GM18511 (cell line): ENCODE data around the gene APOL6.

Source experiments
- ATAC-seq: cut with Tn5 transposase; IDR thresholded peaks from one replicate; pipeline ENCODE4 v1.9.1; 2021; ENCODE audit warnings: mild to moderate bottlenecking, moderate library complexity; ENCODE audit not compliant: unreplicated experiment

The APOL6 gene

DNA sequence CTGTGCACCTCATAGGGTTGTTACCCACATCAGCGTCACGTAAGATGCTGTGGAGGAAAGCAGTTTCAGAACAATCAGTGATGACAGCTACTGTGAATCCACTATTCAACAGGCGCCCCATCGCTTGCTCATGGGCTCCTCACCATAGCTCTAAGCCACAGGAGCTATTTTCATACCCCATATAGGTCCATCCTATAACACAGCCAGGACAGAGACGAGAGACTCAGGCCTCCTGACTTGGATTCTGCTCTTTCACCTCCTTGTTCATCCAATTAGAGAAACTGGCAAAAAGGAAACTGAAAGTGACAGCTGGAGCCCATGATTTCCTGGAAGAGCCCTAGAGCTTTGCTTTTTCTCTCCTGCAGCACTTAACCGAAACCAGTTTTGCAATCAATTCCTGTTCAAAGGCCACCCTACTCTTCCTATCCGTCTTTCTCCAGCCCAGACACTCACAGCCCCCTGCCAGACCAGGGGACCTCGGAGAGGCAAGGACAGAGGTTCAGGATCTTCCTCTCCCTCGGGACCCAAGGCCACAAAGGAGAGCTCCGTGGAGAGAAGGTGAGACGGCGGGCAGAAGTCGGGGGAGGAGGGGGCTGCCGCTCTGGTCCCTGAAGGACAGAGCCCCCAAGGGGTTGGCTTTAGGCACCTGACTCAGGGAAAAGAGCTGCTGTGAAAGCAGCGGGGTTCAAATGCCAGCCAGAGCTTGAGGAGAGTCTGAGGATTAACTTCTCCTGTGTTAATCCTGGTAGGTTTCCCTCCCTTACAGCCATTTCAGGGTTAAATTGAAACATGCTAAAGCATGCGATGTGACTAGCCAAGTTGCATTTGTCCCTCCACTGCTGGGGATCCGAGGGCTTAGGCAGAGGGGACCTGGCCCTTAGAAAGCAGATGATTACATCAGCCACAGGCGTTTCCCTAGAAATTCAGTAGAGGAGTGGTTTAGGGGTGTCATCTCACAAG, at the start of gene APOL6:
Gene APOL6 (plus strand): TSS at position 381 of the 960 bp plus-strand sequence. CDS start 7,980 bp downstream, outside the sequence.
- ATAC-seq, result peak; percentile 59

- ATAC-seq, result no peak
Observed at GRCh38 chr22:35599364-35599763, 48.9 kb upstream of the APOL6 start.

DNA sequence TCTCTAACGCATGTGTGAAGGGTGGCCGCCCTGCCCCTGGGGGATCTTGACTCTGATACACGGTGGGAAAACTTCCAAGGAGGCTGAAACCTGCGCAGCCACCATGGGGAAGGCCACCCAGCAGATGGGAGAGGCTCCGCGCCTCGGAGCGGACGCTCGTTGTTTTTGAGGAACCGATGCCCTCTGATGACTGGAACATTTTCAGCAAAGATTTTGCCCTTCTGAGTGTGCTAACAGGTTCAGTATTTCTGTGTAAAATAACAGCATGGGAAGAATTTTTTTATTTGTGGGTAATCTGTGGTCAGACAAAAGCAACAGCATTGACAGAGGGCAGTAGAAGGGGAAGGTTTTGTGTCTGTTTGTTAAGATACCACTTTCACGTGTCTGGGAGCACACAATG, 47.8 kb upstream of the APOL6 start:
- ATAC-seq, result no peak

DNA sequence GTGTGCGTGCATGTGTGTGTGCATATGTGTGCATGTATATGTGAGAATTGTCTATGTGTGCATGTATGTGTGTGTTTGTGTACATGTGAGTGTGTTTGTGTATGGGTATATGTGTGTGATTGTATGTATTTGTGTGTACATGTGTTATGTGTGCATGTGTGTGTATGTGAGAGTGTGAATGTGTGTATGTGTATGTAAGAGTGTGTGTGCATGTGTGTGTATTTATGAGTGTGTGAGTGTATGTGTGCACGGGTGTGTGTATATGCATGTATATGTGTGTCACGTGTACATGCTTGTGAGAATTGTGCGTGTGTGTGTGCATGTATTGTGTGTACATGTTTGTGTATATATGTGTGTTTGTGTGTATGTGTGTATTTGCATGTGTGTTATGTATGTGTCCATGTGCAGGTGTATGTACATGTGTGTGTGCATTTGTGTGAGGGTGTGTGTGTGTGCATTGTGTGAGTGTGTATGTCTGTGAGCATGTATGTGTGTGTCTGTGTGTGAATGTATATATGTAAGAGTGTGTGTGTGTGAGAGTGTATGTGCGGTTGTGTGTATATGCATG, 47.1 kb upstream of the APOL6 start:
- ATAC-seq, result no peak

DNA sequence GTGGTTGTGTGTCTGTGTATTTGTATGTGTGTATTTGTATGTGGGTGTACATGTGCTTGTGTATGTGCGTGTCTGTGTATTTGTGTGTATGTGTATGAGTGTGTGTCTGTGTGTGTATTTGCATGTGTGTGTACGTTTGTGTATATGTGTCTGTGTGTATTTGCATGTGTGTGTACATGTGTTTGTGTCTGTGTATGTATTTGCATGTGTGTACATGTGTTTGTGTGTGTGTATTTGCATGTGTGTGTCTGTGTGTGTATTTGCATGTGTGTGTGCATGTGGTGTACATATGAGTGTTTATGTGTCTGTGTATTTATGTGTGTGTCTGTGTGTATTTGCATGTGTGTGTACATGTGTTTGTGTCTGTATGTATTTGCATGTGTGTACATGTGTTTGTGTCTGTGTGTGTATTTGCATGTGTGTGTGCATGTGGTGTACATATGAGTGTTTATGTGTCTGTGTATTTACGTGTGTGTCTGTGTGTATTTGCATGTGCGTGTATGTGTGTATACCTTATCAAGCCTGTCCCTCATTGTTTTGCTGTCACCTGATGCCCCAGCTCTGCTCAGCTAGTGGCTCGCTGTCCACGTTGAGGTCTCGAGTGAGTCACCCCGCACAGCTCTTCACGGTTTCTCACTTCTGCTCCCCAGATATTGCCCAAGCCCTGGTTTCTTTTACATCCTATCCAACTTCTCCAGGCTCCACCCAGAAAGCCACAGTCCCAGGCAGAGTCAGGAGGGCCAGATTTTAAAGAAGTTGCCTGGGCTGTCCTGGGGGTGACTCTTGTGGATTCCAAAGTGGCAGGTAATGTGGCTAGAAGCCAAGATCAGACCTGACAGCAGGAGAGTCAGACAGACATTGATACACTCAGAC, 46.3 kb upstream of the APOL6 start:
- ATAC-seq, result no peak

GRCh38 chr22:35604621-35605368, 43.5 kb upstream of the APOL6 start:
- ATAC-seq, result no peak

DNA sequence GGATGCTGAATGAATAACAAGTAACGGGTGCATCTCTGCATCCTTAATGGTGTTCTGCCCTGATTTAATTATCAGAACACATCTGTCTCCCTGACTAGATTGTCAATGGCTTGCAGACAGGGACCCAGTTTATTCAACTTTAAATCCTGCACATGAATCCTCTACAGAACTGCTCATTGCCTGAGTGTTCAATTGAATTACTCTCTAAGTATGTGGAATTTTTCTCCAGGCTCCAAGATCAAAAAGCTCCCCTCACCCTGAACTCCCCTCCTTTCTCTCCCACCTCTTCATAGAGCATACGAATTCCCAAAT, 42.9 kb upstream of the APOL6 start:
- no peak for ATAC-seq

DNA sequence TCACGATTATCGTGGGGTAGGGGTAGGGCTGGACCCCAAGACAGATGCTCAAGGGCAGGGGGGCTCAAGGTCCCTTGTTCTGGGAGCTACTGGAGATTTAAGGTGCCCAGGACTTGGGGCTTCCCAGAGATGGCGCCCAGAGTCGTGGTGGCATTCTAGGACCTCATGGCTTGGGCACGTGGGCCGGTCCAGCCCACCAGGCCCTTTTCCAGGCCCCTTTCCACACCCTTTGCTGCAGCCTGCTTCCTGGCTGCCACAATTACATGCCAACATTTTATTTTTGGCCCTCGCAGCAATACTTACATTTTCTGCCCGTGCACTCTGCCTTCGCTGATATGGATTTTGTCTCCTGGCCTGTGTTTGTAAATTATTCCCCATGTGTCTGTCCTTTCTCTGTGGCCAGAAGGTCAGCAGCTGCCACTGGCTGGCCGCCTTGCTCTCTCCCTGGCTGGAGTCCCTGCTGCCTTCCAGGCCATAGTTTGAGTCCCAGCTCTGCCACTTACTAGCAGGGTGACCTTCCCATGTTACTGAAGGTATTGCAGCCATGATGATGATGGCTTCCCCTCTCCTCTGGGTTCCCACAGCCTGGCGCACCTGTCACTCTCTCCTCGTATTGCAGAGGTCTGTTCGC, 42.3 kb upstream of the APOL6 start:
- ATAC-seq, result no peak

GRCh38 chr22:35606916-35607315, 41.3 kb upstream of the APOL6 start:
- no peak for ATAC-seq

GRCh38 chr22:35608088-35608487, 40.2 kb upstream of the APOL6 start:
- no peak for ATAC-seq

DNA sequence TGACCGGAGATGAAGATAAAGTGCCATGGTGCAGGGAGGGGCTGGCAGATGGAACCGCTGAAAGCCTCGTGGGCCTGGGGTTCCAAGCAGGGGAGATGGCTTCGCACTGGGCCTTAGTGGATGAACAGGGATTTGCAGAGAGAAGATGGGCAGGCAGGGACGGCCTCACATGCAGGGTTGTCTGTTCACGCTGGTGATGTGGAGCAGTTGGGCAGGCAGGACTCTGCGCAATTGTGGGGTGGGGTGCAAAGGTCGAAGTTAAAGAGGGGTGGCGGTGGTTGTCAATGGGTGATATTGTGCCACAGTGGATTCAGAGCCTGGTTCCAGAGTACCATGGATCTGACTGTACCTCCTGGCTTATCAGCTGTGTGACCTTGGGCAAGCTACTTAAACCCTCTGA, 39.0 kb upstream of the APOL6 start:
- no peak for ATAC-seq

DNA sequence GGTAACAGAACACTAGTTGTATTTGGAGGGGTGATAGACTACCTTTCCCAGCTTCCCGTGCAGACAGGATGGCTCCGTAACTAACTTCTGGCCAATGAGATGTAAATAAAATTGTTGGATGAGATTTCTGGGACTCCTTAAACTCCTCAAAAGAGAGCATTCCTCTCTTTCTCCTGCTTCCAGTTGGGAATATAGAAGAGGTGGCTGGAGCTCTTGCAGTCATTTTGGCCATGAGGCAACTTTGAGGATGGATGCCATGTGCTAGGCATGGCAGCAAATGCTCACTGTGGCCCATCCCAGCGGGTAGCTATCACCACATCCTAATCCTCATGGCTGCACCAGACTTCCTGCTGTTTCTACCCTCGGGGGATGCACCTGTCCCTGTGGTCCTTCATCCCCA, 38.5 kb upstream of the APOL6 start:
- no peak for ATAC-seq

DNA sequence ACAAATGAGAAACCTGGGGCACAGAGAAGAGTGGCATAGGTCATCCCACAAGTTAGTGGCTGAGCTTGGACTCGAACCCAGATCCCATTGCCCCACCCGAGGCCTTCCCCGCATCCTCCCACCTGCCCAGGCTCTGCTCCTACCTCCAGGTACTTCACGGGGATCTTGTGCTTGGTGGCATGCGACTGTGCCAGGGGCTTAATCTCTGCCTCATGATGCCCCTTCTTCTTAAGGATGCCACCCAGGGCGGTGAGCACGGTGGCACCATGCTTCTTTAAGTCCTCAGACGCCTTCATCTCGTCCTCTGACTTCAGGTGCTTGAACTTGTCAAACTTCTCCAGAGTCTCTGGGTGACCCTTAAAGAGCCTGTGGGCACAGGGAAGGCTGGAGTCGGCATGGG, 37.5 kb upstream of the APOL6 start:
- ATAC-seq, result no peak

DNA sequence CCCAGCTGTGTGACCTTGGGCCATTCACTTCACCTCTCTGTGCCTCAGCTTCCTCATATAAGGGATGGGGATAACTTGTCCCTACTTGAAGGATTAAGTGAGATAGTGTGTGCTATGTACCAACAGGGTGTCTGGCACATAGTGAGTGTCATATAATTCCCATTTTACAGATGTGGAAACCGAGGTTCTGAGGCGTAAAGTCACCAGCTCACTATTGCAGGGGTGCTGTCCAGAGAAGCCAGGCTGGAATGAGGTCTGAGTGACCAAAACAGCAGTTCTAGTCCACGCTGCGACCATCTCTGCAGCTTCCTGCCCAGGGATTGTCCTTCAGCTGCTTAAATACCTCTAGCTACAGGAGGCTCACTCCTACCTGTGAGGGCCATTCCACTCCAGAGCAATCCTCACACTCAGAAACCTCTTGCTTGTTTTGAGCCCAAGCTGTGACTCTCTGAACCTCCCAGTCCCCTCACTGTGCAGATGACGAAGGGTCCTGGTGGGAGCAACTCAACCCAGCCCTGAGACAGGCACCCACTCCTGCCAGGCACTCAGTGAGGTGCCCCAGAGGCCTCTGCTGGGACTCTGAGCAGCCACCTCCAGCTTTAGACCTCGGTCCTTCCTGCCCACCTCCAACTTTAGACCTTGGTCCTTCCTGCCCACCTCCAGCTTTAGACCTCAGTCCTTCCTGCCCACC, 36.9 kb upstream of the APOL6 start:
- ATAC-seq, result no peak

- no peak for ATAC-seq
Observed at GRCh38 chr22:35611891-35612576, 36.2 kb upstream of the APOL6 start.

DNA sequence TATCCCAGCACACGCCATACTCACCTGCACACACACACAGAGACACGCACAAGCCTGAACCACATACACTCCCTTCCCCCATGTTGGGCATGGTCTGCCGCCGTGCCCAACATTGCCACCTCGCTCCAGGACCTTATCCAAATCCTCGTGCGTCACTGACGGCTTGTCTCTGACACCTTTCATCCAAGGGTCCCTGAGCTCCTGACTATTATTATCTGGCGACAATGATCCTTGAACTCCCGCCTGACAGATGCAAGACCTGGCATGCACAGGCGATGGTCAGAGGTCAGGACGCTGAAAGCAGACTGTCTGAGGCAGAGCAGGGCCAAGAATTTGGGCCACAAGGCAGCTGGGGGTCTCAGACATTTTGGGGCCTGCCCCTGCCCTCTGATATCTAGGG, 35.3 kb upstream of the APOL6 start:
- ATAC-seq, result no peak

DNA sequence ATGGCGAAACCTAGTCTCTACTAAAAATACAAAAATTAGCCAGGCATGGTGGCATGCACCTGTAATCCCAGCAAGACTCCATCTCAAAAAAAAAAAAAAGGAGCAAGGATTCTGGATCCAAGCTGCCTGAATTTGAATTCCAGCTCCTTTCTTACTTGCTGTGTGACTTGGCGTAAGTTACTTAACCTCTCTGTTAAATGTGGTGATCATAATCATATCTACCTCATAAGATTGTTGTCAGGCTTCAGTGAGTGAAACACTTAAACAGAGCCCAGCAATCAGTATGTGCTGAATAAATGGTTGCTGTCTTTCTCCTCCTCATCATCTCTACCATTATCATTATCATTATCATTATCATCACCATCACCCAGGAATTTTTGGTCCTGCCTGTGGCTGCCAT, 33.8 kb upstream of the APOL6 start:
- ATAC-seq, result no peak

DNA sequence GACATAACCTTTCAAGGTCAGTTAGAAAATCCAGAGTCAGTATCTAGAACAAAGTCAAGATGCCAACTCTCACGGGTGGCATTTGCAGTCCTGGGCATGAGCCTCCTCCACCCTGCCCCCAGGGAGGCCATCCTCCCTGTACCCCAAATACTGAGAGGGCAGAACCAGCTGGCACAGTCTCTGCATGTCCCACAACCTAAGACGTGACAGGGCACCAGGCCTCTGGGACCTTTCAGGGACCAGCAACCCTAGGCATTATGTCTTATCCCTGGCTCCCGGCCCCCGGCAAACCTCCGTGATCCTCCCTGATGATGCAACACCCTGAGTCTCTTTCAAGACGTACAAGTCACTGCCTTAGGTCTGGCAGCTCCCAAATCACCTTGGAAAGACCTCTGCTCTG, 33.1 kb upstream of the APOL6 start:
- ATAC-seq, result no peak

GRCh38 chr22:35616043-35616442, 32.2 kb upstream of the APOL6 start:
- no peak for ATAC-seq
